Trophoblast cell (in vitro differentiated cells and primary cell): ENCODE measurements around the gene CXXC5.

Experiments used
- DNase-seq, 2 donors: peaks; one replicate each; pipeline ENCODE4 v3.0.0-alpha.2; 2016
- H2AFZ ChIP-seq: 2 replicates; pipeline ENCODE4 v1.6.1; 2013; ENCODE audit warnings: low read length, moderate library complexity, mild to moderate bottlenecking; ENCODE audit not compliant: insufficient read depth, poor library complexity
- H2AK5ac ChIP-seq: 2 replicates; pipeline ENCODE4 v1.6.1; 2013; ENCODE audit warnings: mild to moderate bottlenecking, low read length
- H2BK120ac ChIP-seq: 2 replicates; pipeline ENCODE4 v1.6.1; 2013; ENCODE audit warnings: low read length, mild to moderate bottlenecking, moderate library complexity; ENCODE audit not compliant: insufficient read depth, poor library complexity
- H2BK12ac ChIP-seq: 2 replicates; pipeline ENCODE4 v1.6.1; 2013; ENCODE audit warnings: mild to moderate bottlenecking, low read length, moderate library complexity
- H2BK5ac ChIP-seq: 2 replicates; pipeline ENCODE4 v1.6.1; 2013; ENCODE audit warnings: low read length, low read depth, moderate library complexity, mild to moderate bottlenecking; ENCODE audit not compliant: poor library complexity
- H3K14ac ChIP-seq: 2 replicates; pipeline ENCODE4 v1.6.1; 2013; ENCODE audit warnings: mild to moderate bottlenecking, low read length
- H3K18ac ChIP-seq: 2 replicates; pipeline ENCODE4 v1.6.1; 2013; ENCODE audit warnings: mild to moderate bottlenecking, low read length
- H3K23ac ChIP-seq: 2 replicates; pipeline ENCODE4 v1.6.1; 2013; ENCODE audit warnings: low read length
- H3K27ac ChIP-seq: 2 replicates; pipeline ENCODE4 v1.5.1; 2013; ENCODE audit warnings: low read depth, mild to moderate bottlenecking, inconsistent platforms, low read length, moderate library complexity
- H3K27me3 ChIP-seq: 2 replicates; pipeline ENCODE4 v1.6.1; 2013; ENCODE audit warnings: inconsistent platforms, mild to moderate bottlenecking, low read length, moderate library complexity; ENCODE audit not compliant: insufficient read depth
- H3K36me3 ChIP-seq, 2 experiments: 1 replicate in 1 of 2; 2 replicates in 1 of 2; pipeline ENCODE4 v1.6.1; 2013; ENCODE audit warnings: low read length in 2 of 2, mild to moderate bottlenecking in 2 of 2, moderate library complexity in 1 of 2; ENCODE audit not compliant: insufficient read depth in 2 of 2, control insufficient read depth in 1 of 2
- H3K4ac ChIP-seq: 2 replicates; pipeline ENCODE4 v1.6.1; 2013; ENCODE audit warnings: low read depth, mild to moderate bottlenecking, low read length, moderate library complexity
- H3K4me1 ChIP-seq, 2 experiments: 1 replicate in 1 of 2; 2 replicates in 1 of 2; pipeline ENCODE4 v1.6.1; 2013; ENCODE audit warnings: low read length in 2 of 2, mild to moderate bottlenecking in 2 of 2, moderate library complexity in 1 of 2; ENCODE audit not compliant: insufficient read depth in 2 of 2, control insufficient read depth in 1 of 2
- H3K4me2 ChIP-seq: 2 replicates; pipeline ENCODE4 v1.6.1; 2013; ENCODE audit warnings: inconsistent platforms, mild to moderate bottlenecking, low read length, moderate library complexity
- H3K4me3 ChIP-seq: 2 replicates; pipeline ENCODE4 v1.5.1; 2013; ENCODE audit warnings: mild to moderate bottlenecking, low read depth, low read length, inconsistent platforms
- H3K79me1 ChIP-seq: one replicate; pipeline ENCODE4 v1.6.1; 2013; ENCODE audit warnings: low read length
- H3K79me2 ChIP-seq: 2 replicates; pipeline ENCODE4 v1.6.1; 2013; ENCODE audit warnings: low read length, mild to moderate bottlenecking; ENCODE audit not compliant: control insufficient read depth, insufficient read depth, poor library complexity
- H3K9ac ChIP-seq: 2 replicates; pipeline ENCODE4 v1.6.1; 2013; ENCODE audit warnings: mild to moderate bottlenecking, low read length
- H3K9me3 ChIP-seq: 2 replicates; pipeline ENCODE4 v1.6.1; 2013; ENCODE audit warnings: low read depth, mild to moderate bottlenecking, control low read depth, inconsistent platforms, low read length; ENCODE audit not compliant: insufficient read depth
- H4K12ac ChIP-seq: 2 replicates; pipeline ENCODE4 v1.6.1; 2013; ENCODE audit warnings: low read depth, mild to moderate bottlenecking, low read length, moderate library complexity
- H4K8ac ChIP-seq: 2 replicates; pipeline ENCODE4 v1.6.1; 2013; ENCODE audit warnings: low read depth, mild to moderate bottlenecking, low read length, moderate library complexity
- H4K91ac ChIP-seq: one replicate; pipeline ENCODE4 v1.6.1; 2013; ENCODE audit warnings: low read depth, mild to moderate bottlenecking, low read length, moderate library complexity
- WGBS: extraction: QIAGEN DNeasy Blood & Tissue Kit; methylation state at CpG from one replicate; pipeline ENCODE4 v1.1.7; 2013; ENCODE audit warnings: missing lambda C conversion rate; ENCODE audit not compliant: insufficient read length, insufficient coverage; ENCODE audit errors: extremely low coverage; 5-methylcytosine and 5-hydroxymethylcytosine counted together

CXXC5 gene

DNA sequence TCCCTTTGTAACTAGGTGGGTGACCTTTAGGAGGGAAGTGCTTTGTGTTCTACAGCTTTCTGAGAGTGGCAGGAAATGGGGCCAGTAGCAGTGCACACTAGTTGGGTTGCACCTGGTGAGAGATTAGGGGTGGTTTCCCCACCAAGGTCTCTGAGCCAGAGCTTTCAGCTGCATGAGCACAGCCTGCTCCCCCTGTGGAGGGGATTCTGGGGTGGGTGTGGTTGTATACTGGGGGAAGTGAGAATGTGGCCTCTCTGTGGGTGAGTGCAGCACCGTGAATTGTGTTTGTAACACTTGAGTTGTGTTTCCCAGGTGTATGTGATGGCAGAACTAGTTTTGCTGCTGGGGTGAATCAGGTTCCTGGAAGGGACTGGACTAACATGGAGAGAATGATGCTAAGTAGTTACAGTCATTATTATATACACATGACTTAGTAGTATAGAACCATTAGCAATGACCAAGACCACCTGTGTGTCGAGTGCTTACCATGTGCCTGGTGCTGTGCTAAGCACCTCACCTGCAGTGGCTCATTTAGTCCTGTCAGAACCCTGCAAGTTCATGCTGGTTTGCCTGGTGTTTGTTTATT is 11.8 kb upstream of the CXXC5 start:
- Histone ChIP-seq H4K12ac (no peak overlapping the region), H3K27ac (peak overlapping the region; percentile 60), H3K4ac (peak overlapping the region; percentile 9), H3K9me3 (no peaks in the 10 kb centered on the region), H3K23ac (no peak overlapping the region), H2BK5ac (no peak overlapping the region), H4K8ac (no peak overlapping the region), H2AK5ac (no peak overlapping the region), H4K91ac (peak overlapping the region; percentile 89), H3K27me3 (no peaks in the 10 kb centered on the region), H3K14ac (no peak overlapping the region), H3K79me1 (peaks cover 27% of the 10 kb centered on the region), H3K4me1 (peaks cover 39 to 58% of the 10 kb centered on the region in 2 experiments), H2BK120ac (peak overlapping the region; percentile 57), H3K9ac (no peak overlapping the region), H3K36me3 (peaks cover 0 to 12% of the 10 kb centered on the region in 2 experiments), H3K18ac (peak overlapping the region; percentile 38), H2BK12ac (peak overlapping the region; percentile 59), H3K4me2 (peak overlapping the region; percentile 67), H3K4me3 (no peak overlapping the region), H2AFZ (no peak overlapping the region), H3K79me2 (peaks cover 5% of the 10 kb centered on the region)
- no peak for DNase-seq
- WGBS: no CpG with 5 or more reads among the region's 2 CpGs

DNA sequence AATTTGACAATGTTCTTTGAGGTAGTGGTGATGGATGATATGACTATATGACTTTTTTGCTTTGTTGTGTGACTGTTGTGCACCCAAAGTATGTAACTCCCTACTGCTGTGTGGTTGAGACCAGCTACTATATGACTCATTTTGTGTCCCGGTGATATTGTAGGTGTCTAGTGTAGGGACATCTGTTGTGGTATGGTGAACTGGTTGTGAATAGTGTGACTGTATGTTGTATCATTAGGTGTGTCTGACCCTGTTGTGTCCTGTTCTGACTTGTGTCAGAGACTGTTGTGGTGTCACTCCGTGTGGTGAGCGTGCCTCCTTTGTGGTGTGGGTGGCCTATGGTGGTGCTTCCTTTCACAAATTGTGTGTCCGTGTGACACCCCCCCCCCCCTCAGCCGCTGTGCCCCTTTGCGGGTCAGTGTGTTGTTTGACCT is 11.2 kb upstream of the CXXC5 start:
- peak overlapping the region; percentile 55 for H2BK12ac ChIP-seq
- peaks cover 27% of the 10 kb centered on the region for H3K79me1 ChIP-seq
- H3K4me2 ChIP-seq: peak overlapping the region; percentile 67
- H3K27ac ChIP-seq: peak overlapping the region; percentile 46
- no peaks in the 10 kb centered on the region for H3K27me3 ChIP-seq
- H2AK5ac ChIP-seq: no peak overlapping the region
- H4K12ac ChIP-seq: no peak overlapping the region
- H4K91ac ChIP-seq: peak overlapping the region; percentile 89
- H2BK5ac ChIP-seq: peak overlapping the region; percentile 35
- H3K9ac ChIP-seq: no peak overlapping the region
- peak overlapping the region; percentile 37 for H4K8ac ChIP-seq
- H2BK120ac ChIP-seq: no peak overlapping the region
- peak overlapping the region; percentile 72 for H2AFZ ChIP-seq
- no peak overlapping the region for H3K4me3 ChIP-seq
- peak overlapping the region; percentile 76 for H3K14ac ChIP-seq
- no peak overlapping the region for H3K23ac ChIP-seq
- DNase-seq: no peak
- H3K36me3 ChIP-seq: peaks cover 0 to 10% of the 10 kb centered on the region in 2 experiments
- peak overlapping the region; percentile 75 for H3K18ac ChIP-seq
- peaks cover 5% of the 10 kb centered on the region for H3K79me2 ChIP-seq
- WGBS: no CpG with 5 or more reads among the region's 6 CpGs
- no peaks in the 10 kb centered on the region for H3K9me3 ChIP-seq
- peak overlapping the region; percentile 8 for H3K4ac ChIP-seq
- H3K4me1 ChIP-seq: peaks cover 41 to 61% of the 10 kb centered on the region in 2 experiments

DNA sequence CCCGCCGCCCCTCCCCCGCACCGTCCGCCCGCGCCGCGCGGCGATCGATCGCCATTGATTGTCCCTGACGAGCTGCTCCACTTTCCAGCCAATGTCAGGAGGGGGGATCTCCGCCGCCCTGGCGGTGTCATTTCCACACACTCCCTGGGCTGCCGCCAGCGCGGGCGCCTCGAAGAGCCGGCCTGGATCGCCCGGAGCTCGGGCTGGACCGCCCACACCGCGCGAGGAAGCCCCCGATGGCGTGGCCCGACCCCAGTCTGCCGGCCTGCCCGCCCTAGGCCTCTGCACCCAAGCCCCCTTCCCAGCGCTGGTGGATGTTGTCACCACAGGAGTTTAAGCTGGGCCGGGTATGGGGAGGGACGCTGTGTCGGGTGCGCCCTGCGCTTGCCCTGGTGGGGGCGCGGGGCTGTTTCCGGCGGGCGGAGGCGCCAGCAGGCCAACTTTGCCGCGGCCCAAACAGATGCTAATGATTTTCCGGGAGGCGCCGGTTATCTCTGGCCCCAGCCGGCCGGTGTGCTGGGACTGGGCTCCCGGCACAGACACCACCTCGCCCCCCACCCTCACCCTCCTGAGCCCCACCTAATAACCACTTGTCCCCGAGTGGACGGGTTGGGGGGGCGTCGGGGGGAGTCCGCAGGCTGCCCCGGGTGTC is 10.6 kb upstream of the CXXC5 start:
- Histone ChIP-seq H4K91ac (peak overlapping the region; percentile 96), H3K9me3 (no peaks in the 10 kb centered on the region), H3K18ac (peak overlapping the region; percentile 96), H2BK12ac (peak overlapping the region; percentile 87), H3K4me2 (peak overlapping the region; percentile 78), H4K12ac (peak overlapping the region; percentile 45), H2BK120ac (peak overlapping the region; percentile 94), H3K14ac (peak overlapping the region; percentile 94), H3K36me3 (peaks cover 0 to 6% of the 10 kb centered on the region in 2 experiments), H4K8ac (peak overlapping the region; percentile 84), H3K23ac (no peak overlapping the region), H2BK5ac (peak overlapping the region; percentile 87), H2AK5ac (peak overlapping the region; percentile 93), H3K27me3 (no peaks in the 10 kb centered on the region), H3K4ac (peak overlapping the region; percentile 70), H3K4me1 (peaks cover 45 to 65% of the 10 kb centered on the region in 2 experiments), H3K27ac (peak overlapping the region; percentile 96), H3K9ac (peak overlapping the region; percentile 64), H3K79me2 (peaks cover 5% of the 10 kb centered on the region), H3K79me1 (peaks cover 29% of the 10 kb centered on the region), H2AFZ (peak overlapping the region; percentile 70), H3K4me3 (peak overlapping the region; percentile 46)
- no CpG with 5 or more reads among the region's 62 CpGs for WGBS
- peak in 1 of 2 donors; percentile 71 for DNase-seq

DNA sequence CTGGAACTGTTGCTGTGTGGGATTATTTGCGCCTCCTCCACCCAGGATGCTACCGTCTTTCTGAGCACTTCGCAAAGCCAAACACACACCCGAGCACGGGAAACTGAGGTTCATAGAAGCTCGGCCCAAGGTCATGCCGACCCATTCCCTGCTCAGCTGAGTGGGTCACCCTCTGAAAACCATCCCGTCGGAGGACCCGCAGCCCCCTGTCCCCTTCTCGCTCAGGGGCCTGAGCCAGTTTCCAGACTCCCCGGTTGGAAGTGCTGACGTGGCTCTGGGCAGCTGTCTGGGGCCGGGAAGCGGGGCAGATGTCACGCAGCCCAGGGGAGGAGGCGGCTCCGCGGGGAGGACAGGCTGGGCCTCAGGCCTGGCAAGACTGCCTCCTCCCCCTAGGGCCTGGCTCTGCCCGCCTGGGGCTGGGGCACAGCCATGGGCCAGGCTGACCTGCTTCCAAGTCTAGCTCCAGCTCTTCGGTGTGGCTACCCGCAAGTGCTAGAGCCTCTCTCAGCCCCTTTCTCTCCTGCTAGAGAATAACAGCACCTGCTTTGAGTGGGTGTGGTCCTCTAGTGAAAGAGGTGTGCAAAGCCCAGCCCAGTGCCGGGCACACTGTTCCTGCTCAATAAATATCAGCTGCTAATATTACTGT is 9.9 kb upstream of the CXXC5 start:
- peak overlapping the region; percentile 67 for H2BK12ac ChIP-seq
- DNase-seq: peak; percentile 68 to 71
- H3K4me3 ChIP-seq: no peak overlapping the region
- peaks cover 35% of the 10 kb centered on the region for H3K79me1 ChIP-seq
- peak overlapping the region; percentile 64 for H2AFZ ChIP-seq
- peak overlapping the region; percentile 78 for H3K4me2 ChIP-seq
- no peak overlapping the region for H3K9ac ChIP-seq
- peak overlapping the region; percentile 96 for H4K91ac ChIP-seq
- H3K23ac ChIP-seq: no peak overlapping the region
- H3K9me3 ChIP-seq: no peaks in the 10 kb centered on the region
- no CpG with 5 or more reads among the region's 23 CpGs for WGBS
- peaks cover 52 to 71% of the 10 kb centered on the region in 2 experiments for H3K4me1 ChIP-seq
- no peaks in the 10 kb centered on the region for H3K27me3 ChIP-seq
- peak overlapping the region; percentile 74 for H3K14ac ChIP-seq
- peak overlapping the region; percentile 94 for H2BK120ac ChIP-seq
- peak overlapping the region; percentile 84 for H2BK5ac ChIP-seq
- H3K18ac ChIP-seq: peak overlapping the region; percentile 70
- peak overlapping the region; percentile 96 for H3K27ac ChIP-seq
- peak overlapping the region; percentile 45 for H4K12ac ChIP-seq
- peaks cover 0 to 4% of the 10 kb centered on the region in 2 experiments for H3K36me3 ChIP-seq
- H2AK5ac ChIP-seq: peak overlapping the region; percentile 93
- peaks cover 8% of the 10 kb centered on the region for H3K79me2 ChIP-seq
- H3K4ac ChIP-seq: peak overlapping the region; percentile 70
- peak overlapping the region; percentile 84 for H4K8ac ChIP-seq
